HUDEP-2 (cell line): ENCODE measurements around the gene PGC.

Experiments
- DNase-seq, 76 experiments: peaks; one replicate each; lab custom pipeline; 2025; ENCODE audit not compliant: unreplicated experiment in 76 of 76; lab: John Stamatoyannopoulos, UW

The PGC gene

DNA sequence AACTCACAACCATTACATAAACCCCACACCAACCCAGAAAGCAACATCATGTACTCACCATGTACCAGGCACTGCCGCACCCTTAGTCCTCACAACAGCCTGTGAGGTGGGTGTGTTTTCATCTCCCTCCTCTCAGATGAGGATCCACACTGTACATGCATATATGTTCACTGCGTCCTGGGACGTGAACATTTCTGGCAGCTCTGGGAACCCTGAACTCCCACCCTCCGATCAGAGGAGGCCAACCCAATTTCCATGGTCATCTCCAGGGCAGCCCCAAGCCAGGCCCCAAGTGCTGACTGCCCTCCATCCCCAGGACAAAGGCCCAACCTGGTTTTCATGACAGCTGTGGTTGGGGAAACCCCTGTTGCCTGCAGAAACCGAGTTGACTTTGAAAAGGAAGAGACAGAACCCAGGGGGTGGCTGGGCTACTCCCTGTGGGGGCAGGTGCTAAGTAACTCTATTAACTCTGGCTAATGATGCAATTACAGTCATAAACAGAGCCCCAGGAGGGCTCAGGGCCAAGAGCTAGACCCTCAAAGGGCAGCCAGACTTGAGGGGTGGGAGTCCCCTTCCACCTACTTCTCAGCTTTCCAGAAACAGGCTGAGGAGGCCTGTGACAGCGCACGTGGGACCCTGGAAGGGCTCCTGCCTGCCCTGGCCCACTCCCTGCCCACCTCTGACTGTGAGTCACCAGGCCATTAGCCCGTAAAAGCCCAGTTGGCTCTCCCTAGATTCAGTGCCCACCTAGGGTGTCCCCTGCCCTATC lies 14.4 kb downstream of the PGC start:
- no peak for DNase-seq

GRCh38 chr6:41732149-41732548 lies 15.0 kb downstream of the PGC start:
- DNase-seq: no peak

- no peak for DNase-seq
Measured at GRCh38 chr6:41731561-41732086, 15.6 kb downstream of the PGC start.

- peak in 5 of 76 experiments; percentile 13 to 41 (median 38) for DNase-seq
Measured at GRCh38 chr6:41730531-41731436, 16.4 kb downstream of the PGC start.

- DNase-seq: no peak
Measured at GRCh38 chr6:41729624-41730023, 17.6 kb downstream of the PGC start.

- DNase-seq: no peak
Measured at GRCh38 chr6:41728954-41729353, 18.2 kb downstream of the PGC start.

DNA sequence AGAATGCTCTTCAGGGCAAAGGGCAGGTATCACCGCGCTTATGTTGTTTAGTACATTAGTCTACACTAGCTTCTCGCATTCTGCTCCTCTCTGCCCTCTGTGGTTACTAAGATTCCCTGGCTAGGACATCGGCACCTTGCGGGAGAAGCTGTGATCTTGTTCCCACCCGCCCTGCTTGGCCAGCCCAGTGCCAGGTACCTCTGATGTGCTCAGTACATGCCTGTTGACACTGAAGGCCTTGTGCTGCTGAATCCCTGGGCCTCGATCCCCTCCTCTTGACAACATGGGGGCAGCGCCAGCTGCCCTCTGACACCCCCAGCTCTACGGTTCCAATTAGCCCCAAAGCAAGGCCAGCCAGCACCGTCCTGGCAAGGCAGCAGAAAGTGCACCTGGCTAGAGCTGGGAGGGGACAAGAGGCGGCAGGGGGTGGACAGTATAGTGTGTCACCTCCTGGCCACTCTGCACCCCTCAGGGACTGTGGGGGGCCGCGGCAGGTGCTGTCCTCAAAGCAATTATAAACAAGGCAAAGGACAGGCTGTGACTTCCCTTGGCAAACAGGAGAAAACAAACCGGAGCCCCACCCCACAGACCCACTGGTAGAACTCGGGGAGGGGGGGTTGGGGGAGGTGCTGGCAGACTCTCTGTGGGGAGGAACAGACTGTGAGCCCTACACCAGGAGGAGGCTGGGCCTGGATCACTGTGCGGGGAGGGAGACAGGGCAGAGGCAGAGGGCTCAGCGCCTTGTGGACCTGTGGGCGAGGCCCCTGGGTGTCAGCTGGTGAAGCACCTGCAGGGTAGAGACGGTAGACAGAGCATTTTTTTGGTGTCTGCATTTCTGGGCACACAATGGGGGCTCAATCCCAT lies 18.9 kb downstream of the PGC start:
- DNase-seq: no peak

DNA sequence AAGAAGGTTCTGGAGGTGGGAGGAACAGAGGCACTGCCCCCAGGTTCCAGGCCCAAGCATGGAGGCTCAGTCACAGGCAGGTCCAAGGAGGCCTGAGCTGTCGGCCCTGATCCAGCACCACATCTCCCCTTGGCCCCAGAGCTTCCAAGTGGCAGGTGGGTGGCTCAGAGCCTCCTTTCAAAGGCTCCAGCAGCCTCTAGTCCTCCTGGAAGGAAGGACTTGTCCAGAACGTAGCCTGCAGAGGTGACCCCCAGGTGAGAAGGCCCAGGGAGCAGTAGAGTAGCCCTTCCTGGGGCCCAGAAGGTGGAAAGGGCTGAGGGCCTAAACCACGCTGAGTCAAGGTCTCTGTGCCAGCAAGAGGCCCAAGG lies 19.5 kb downstream of the PGC start:
- DNase-seq: no peak

- no peak for DNase-seq
Measured at GRCh38 chr6:41726876-41727275, 20.3 kb downstream of the PGC start.

GRCh38 chr6:41724586-41725501 lies 22.4 kb downstream of the PGC start:
- DNase-seq: no peak

GRCh38 chr6:41724228-41724580 lies 23.0 kb downstream of the PGC start:
- no peak for DNase-seq

- peak in 1 of 76 experiments; percentile 13 for DNase-seq
Measured at GRCh38 chr6:41723530-41724227, 23.5 kb downstream of the PGC start.

GRCh38 chr6:41722969-41723529 lies 24.1 kb downstream of the PGC start:
- no peak for DNase-seq

DNA sequence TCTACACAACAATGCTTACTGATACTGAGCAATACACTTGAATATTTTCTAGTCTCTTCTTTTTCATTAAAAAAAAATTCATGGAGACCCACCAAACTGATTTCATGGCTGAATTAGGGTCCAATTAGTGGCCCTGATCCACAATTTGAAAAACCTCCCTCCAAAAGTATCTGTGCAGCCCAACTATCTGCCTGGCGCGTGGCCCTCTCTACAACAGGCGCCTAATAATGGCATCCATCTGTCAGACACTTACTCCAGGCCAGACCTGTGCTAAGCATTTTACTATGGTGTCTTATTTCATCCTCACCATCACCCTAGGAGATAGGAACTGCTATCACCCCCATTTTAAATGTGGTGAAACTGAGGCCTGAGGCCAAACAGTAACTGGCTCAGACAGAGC lies 25.8 kb downstream of the PGC start:
- DNase-seq: no peak

- DNase-seq: no peak
Measured at GRCh38 chr6:41720783-41721182, 26.4 kb downstream of the PGC start.

- no peak for DNase-seq
Measured at GRCh38 chr6:41720262-41720620, 27.0 kb downstream of the PGC start.

GRCh38 chr6:41719436-41720261 lies 27.5 kb downstream of the PGC start:
- no peak for DNase-seq

DNA sequence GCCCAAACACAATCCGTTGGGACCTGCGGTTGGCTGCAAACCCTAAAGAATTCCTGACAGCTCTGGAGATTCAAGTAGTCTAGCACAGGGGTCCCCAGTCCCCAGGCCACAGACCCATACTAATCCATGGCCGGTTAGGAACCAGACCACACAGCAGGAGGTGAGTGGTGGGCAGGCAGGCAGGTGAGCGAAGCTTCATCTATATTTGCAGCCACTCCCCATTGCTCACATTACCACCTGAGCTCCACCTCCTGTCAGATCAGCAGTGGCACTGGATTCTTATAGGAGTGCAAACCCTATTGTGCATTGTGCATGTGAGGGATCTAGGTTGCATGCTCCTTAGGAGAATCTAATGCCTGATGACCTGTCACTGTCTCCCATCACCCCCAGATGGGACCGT lies 28.4 kb downstream of the PGC start:
- no peak for DNase-seq
